HEK293 (cell line): ENCODE measurements around the gene PEPD.
A peak's percentile ranks its signal among the peaks of the same experiment; 100 is the strongest.
"Not testable (repeated sequence)": the region's sequence is repeated elsewhere in the genome, so short reads cannot be mapped to it uniquely, and the experiment has no call there.

Source experiments
- CTCF ChIA-PET: fragments of 350-600 bp; formaldehyde crosslinking; extraction: SDS; loops from one replicate; lab custom pipeline; 2021; ENCODE audit warnings: antibody characterized with exemption; lab: Yijun Ruan, JAX
- POLR2A ChIA-PET: fragments of 300-600 bp; formaldehyde crosslinking; extraction: SDS; loops from one replicate; lab custom pipeline; 2020; ENCODE audit warnings: antibody characterized with exemption, inconsistent platforms; lab: Yijun Ruan, JAX
- H3K27ac ChIP-seq: fragments of 200-500 bp; sonication (Bioruptor generic); 2 replicates; pipeline ENCODE4 v1.5.1; 2014; ENCODE audit warnings: low read depth, low read length, control low read depth, inconsistent platforms; ENCODE audit errors: extremely low read depth
- H3K36me3 ChIP-seq, 2 experiments: fragments of 200-500 bp in 1 of 2; sonication (Bioruptor generic) in 1 of 2; 1 replicate in 1 of 2; 2 replicates in 1 of 2; pipeline ENCODE4 v1.5.1; 2014 to 2017; ENCODE audit warnings: inconsistent platforms in 2 of 2, low read length in 2 of 2; ENCODE audit not compliant: control insufficient read depth in 2 of 2, insufficient read depth in 1 of 2
- H3K4me1 ChIP-seq: fragments of 200-500 bp; sonication (Bioruptor generic); 2 replicates; pipeline ENCODE4 v1.5.1; 2014; ENCODE audit warnings: mild to moderate bottlenecking, low read length, inconsistent platforms; ENCODE audit not compliant: control insufficient read depth, insufficient read depth
- H3K4me3 ChIP-seq: 2 replicates; pipeline ENCODE4 v1.5.1; 2011; ENCODE audit warnings: low read depth, mild to moderate bottlenecking, control low read depth, low read length, moderate library complexity
- H3K9me3 ChIP-seq: fragments of 200-500 bp; sonication (Bioruptor generic); 2 replicates; pipeline ENCODE4 v1.5.1; 2014; ENCODE audit warnings: low read depth, low read length, inconsistent platforms; ENCODE audit not compliant: control insufficient read depth, insufficient read depth
- KLF1 ChIP-seq: fragments of 450-650 bp; formaldehyde crosslinking; IDR thresholded peaks from 2 replicates; pipeline ENCODE4 v1.5.1; 2016; ENCODE audit warnings: missing biosample characterization, missing genetic modification characterization
- SCRT2 ChIP-seq: fragments of 450-650 bp; formaldehyde crosslinking; IDR thresholded peaks from 2 replicates; pipeline ENCODE4 v1.5.1; 2016; ENCODE audit warnings: missing biosample characterization, missing genetic modification characterization
- ZBTB6 ChIP-seq: fragments of 450-650 bp; formaldehyde crosslinking; IDR thresholded peaks from 2 replicates; pipeline ENCODE4 v1.5.1; 2017; ENCODE audit warnings: missing biosample characterization, missing genetic modification characterization
- ZFP41 ChIP-seq: fragments of 450-650 bp; formaldehyde crosslinking; IDR thresholded peaks from 2 replicates; pipeline ENCODE4 v1.5.1; 2016; ENCODE audit warnings: missing biosample characterization, missing genetic modification characterization, borderline replicate concordance
- ZNF10 ChIP-seq: fragments of 450-650 bp; formaldehyde crosslinking; IDR thresholded peaks from 2 replicates; pipeline ENCODE4 v1.5.1; 2017; ENCODE audit warnings: missing biosample characterization, missing genetic modification characterization
- ZNF146 ChIP-seq: fragments of 450-650 bp; formaldehyde crosslinking; IDR thresholded peaks from 2 replicates; pipeline ENCODE4 v1.5.1; 2016; ENCODE audit warnings: missing biosample characterization, missing genetic modification characterization
- ZNF248 ChIP-seq: fragments of 450-650 bp; formaldehyde crosslinking; IDR thresholded peaks from 2 replicates; pipeline ENCODE4 v1.5.1; 2017; ENCODE audit warnings: missing biosample characterization, missing genetic modification characterization
- ZNF404 ChIP-seq: fragments of 450-650 bp; formaldehyde crosslinking; IDR thresholded peaks from 2 replicates; pipeline ENCODE4 v1.5.1; 2017; ENCODE audit warnings: missing biosample characterization, missing genetic modification characterization
- ZNF558 ChIP-seq: fragments of 450-650 bp; formaldehyde crosslinking; IDR thresholded peaks from 2 replicates; pipeline ENCODE4 v1.5.1; 2016; ENCODE audit warnings: missing biosample characterization, missing genetic modification characterization
- ZNF610 ChIP-seq: fragments of 450-650 bp; formaldehyde crosslinking; IDR thresholded peaks from 2 replicates; pipeline ENCODE4 v1.5.1; 2016; ENCODE audit warnings: missing biosample characterization, missing genetic modification characterization, borderline replicate concordance
- TF ChIP-seq, protein P1 (sequence below): fragments of 450-650 bp; formaldehyde crosslinking; IDR thresholded peaks from 2 replicates; pipeline ENCODE4 v1.5.1; 2016; ENCODE audit warnings: missing biosample characterization, missing genetic modification characterization
- TF ChIP-seq, protein P2 (sequence below): fragments of 450-650 bp; IDR thresholded peaks from 2 replicates; pipeline ENCODE4 v1.5.1; 2018; ENCODE audit warnings: missing biosample characterization, missing genetic modification characterization
- TF ChIP-seq, protein P3 (sequence below): fragments of 450-650 bp; formaldehyde crosslinking; IDR thresholded peaks from 2 replicates; pipeline ENCODE4 v1.5.1; 2016; ENCODE audit warnings: missing biosample characterization, missing genetic modification characterization

PEPD gene

DNA sequence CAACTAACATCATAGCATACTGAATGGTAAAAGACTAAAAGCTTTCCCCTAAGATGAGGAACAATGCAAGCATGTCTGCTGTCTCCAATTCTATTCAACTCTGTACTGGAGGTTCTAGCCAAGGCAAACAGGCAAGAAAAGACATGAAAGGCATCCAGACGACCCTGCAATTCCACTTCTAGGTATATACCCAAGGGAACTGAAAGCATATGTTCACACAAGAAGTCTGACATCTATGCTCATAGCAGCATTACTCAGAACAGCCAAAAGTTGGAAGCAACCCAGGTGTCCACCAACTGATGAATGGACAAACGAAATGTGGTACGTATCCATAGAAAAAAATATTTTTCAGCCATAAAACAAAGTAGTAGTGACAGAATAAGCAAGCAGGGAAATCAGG is 39.1 kb downstream of the PEPD start (continued):
- TF ChIP-seq ZNF404, result no peak
- TF ChIP-seq KLF1 (tag by site-specific recombination), result no peak
- no peak for TF ChIP-seq ZNF10 (tag by site-specific recombination)
- no peak for TF ChIP-seq ZFP41 (tag by site-specific recombination)
- TF ChIP-seq, protein P1, sequence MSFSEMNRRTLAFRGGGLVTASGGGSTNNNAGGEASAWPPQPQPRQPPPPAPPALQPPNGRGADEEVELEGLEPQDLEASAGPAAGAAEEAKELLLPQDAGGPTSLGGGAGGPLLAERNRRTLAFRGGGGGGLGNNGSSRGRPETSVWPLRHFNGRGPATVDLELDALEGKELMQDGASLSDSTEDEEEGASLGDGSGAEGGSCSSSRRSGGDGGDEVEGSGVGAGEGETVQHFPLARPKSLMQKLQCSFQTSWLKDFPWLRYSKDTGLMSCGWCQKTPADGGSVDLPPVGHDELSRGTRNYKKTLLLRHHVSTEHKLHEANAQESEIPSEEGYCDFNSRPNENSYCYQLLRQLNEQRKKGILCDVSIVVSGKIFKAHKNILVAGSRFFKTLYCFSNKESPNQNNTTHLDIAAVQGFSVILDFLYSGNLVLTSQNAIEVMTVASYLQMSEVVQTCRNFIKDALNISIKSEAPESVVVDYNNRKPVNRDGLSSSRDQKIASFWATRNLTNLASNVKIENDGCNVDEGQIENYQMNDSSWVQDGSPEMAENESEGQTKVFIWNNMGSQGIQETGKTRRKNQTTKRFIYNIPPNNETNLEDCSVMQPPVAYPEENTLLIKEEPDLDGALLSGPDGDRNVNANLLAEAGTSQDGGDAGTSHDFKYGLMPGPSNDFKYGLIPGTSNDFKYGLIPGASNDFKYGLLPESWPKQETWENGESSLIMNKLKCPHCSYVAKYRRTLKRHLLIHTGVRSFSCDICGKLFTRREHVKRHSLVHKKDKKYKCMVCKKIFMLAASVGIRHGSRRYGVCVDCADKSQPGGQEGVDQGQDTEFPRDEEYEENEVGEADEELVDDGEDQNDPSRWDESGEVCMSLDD, result no peak
- no peak for TF ChIP-seq ZBTB6 (tag by site-specific recombination)
- TF ChIP-seq, protein P2, sequence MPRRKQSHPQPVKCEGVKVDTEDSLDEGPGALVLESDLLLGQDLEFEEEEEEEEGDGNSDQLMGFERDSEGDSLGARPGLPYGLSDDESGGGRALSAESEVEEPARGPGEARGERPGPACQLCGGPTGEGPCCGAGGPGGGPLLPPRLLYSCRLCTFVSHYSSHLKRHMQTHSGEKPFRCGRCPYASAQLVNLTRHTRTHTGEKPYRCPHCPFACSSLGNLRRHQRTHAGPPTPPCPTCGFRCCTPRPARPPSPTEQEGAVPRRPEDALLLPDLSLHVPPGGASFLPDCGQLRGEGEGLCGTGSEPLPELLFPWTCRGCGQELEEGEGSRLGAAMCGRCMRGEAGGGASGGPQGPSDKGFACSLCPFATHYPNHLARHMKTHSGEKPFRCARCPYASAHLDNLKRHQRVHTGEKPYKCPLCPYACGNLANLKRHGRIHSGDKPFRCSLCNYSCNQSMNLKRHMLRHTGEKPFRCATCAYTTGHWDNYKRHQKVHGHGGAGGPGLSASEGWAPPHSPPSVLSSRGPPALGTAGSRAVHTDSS (tag by site-specific recombination), result no peak
- no peak for TF ChIP-seq ZNF558 (tag by site-specific recombination)
- TF ChIP-seq ZNF248 (tag by site-specific recombination), result no peak

DNA sequence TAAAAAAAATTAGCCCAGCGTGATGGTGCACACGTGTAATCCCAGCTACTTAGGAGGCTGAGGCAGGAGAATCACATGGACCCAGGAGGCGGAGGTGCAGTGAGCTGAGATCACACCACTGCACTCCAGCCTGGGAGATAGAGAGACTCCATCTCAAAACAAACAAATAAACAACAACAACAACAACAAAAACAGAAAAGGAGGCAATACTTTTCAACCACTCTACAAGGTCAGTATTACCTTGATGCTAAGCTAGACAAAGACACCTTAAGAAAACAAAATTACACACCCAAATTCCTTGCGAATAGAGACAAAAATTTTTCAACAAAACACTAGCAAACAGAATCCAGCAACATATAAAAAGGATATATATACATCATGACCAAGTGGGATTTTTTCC is 39.7 kb downstream of the PEPD start:
- ChIA-PET CTCF (interaction anchor here (0.5 to 1.1 kb wide), 2 partner anchors 43 to 289 kb away, joined by 3 read pairs; no protein-coding TSS in a partner anchor), POLR2A (no interaction called here)
- H3K4me1 ChIP-seq, result no peaks in the 10 kb centered on the region
- H3K4me3 ChIP-seq, result no peak overlapping the region
- no peak overlapping the region for H3K27ac ChIP-seq
- H3K9me3 ChIP-seq, result peaks cover 3% of the 10 kb centered on the region
- peak; percentile 96; the same call in 1 of the 2 replicates for TF ChIP-seq ZNF610
- TF ChIP-seq SCRT2 (tag by site-specific recombination), result no peak
- peaks cover 6 to 12% of the 10 kb centered on the region in 2 experiments for H3K36me3 ChIP-seq

DNA sequence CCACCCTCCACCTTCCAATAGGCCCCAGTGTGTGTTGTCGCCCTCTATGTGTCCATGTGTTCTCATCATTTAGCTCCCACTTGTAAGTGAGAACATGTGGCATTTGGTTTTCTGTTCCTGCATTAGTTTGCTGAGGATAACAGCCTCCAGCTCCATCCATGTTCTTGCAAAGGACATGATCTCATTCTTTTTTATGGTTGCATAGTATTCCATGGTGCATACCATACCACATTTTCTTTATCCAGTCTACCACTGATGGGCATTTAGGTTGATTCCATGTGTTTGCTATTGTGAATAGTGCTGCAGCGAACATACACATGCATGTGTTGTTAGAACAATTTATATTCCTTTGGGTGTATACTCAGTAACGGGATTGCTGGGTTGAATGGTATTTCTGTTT is 42.0 kb downstream of the PEPD start:
- CTCF ChIA-PET, result interaction anchor here (0.6 to 0.7 kb wide), 2 partner anchors 28 to 254 kb away, joined by 3 to 4 read pairs; no protein-coding TSS in a partner anchor
- H3K9me3 ChIP-seq, H3K4me3 ChIP-seq, POLR2A ChIA-PET, H3K27ac ChIP-seq, H3K4me1 ChIP-seq: not testable (repeated sequence)
- H3K36me3 ChIP-seq, result peaks cover 9 to 12% of the 10 kb centered on the region in 2 experiments
- peak; percentile 98 for TF ChIP-seq ZNF146 (tag by site-specific recombination)
- TF ChIP-seq, protein P3, sequence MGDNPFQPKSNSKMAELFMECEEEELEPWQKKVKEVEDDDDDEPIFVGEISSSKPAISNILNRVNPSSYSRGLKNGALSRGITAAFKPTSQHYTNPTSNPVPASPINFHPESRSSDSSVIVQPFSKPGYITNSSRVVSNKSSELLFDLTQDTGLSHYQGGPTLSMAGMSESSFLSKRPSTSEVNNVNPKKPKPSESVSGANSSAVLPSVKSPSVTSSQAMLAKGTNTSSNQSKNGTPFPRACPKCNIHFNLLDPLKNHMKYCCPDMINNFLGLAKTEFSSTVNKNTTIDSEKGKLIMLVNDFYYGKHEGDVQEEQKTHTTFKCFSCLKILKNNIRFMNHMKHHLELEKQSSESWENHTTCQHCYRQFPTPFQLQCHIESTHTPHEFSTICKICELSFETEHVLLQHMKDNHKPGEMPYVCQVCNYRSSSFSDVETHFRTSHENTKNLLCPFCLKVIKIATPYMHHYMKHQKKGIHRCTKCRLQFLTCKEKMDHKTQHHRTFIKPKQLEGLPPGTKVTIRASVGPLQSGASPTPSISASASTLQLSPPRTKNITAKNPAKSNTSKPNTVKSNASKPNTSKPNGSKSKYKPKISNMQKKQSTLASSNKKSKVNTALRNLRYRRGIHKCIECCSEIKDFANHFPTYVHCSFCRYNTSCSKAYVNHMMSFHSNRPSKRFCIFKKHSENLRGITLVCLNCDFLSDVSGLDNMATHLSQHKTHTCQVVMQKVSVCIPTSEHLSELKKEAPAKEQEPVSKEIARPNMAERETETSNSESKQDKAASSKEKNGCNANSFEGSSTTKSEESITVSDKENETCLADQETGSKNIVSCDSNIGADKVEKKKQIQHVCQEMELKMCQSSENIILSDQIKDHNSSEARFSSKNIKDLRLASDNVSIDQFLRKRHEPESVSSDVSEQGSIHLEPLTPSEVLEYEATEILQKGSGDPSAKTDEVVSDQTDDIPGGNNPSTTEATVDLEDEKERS (tag by site-specific recombination), result 0 out of 2 replicates have a peak, but pooled peaks have one; percentile 33
